22Rv1 (cell line): ENCODE results near the gene ARTN.

Experiments
- ZFX ChIP-seq: fragments of 450-650 bp; IDR thresholded peaks from 2 replicates; pipeline ENCODE4 v1.6.1; 2017; ENCODE audit warnings: antibody characterized with exemption, borderline replicate concordance
- TF ChIP-seq, protein P1 (sequence below): fragments of 450-650 bp; IDR thresholded peaks from 2 replicates; pipeline ENCODE4 v1.5.1; 2017; ENCODE audit warnings: mild to moderate bottlenecking

DNA sequence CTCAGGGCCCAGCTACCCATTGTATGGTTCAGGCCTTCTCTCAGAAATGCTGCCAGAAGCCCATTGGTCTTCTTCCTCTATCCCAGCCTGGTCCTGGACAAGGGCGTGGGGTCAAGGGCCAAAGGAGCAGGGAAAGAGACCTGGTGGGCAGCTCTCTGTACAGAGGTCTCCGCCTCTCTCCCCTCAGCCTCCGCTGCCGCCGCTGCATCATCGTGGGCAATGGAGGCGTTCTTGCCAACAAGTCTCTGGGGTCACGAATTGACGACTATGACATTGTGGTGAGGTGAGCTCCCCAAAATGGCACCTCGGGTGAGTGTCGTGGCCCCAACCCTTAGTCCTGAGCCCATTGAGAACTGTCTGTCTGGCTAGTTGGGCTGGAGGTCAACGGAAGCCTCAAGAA is 34.6 kb upstream of the ARTN start:
- TF ChIP-seq, protein P1, sequence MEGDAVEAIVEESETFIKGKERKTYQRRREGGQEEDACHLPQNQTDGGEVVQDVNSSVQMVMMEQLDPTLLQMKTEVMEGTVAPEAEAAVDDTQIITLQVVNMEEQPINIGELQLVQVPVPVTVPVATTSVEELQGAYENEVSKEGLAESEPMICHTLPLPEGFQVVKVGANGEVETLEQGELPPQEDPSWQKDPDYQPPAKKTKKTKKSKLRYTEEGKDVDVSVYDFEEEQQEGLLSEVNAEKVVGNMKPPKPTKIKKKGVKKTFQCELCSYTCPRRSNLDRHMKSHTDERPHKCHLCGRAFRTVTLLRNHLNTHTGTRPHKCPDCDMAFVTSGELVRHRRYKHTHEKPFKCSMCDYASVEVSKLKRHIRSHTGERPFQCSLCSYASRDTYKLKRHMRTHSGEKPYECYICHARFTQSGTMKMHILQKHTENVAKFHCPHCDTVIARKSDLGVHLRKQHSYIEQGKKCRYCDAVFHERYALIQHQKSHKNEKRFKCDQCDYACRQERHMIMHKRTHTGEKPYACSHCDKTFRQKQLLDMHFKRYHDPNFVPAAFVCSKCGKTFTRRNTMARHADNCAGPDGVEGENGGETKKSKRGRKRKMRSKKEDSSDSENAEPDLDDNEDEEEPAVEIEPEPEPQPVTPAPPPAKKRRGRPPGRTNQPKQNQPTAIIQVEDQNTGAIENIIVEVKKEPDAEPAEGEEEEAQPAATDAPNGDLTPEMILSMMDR = no peak
- TF ChIP-seq ZFX = no peak
